HepG2 (cell line): Measurements from ENCODE around the gene MICAL3. TPM values are rescaled to one million over a fixed set of nuclear protein-coding genes. Genes with fewer than 3 reads are reported as not detected.

Source experiments
- AFF4 ChIP-seq: sonication (generic); formaldehyde crosslinking; IDR thresholded peaks from 2 replicates; pipeline ENCODE4 v1.4.0; 2020; ENCODE audit warnings: missing genetic modification reagents
- CEBPZ ChIP-seq: IDR thresholded peaks from 2 replicates; pipeline ENCODE4 v1.6.1; 2012; ENCODE audit warnings: low read length, improper control_type of control experiment
- FOXP4 ChIP-seq: sonication (generic); formaldehyde crosslinking; IDR thresholded peaks from 2 replicates; pipeline ENCODE4 v1.4.0; 2020; ENCODE audit warnings: missing genetic modification reagents
- GPBP1L1 ChIP-seq: sonication (generic); formaldehyde crosslinking; IDR thresholded peaks from 2 replicates; pipeline ENCODE4 v1.5.0; 2020; ENCODE audit warnings: mild to moderate bottlenecking, missing genetic modification reagents
- HIC2 ChIP-seq: sonication (generic); formaldehyde crosslinking; IDR thresholded peaks from 2 replicates; pipeline ENCODE4 v1.9.0; 2022; ENCODE audit warnings: low read depth, missing genetic modification reagents
- KDM2A ChIP-seq: sonication (generic); formaldehyde crosslinking; IDR thresholded peaks from 2 replicates; pipeline ENCODE4 v1.4.0; 2020; ENCODE audit warnings: low read depth, missing genetic modification reagents, borderline replicate concordance
- NFYC ChIP-seq: IDR thresholded peaks from 2 replicates; pipeline ENCODE4 v1.6.1; 2016; ENCODE audit warnings: missing genetic modification reagents, missing compliant biosample characterization
- PPARG ChIP-seq: conservative IDR thresholded peaks from 2 replicates; pipeline ENCODE4 v1.6.1; 2016; ENCODE audit warnings: missing biosample characterization, missing genetic modification reagents
- RFX1 ChIP-seq: fragments of 450-650 bp; IDR thresholded peaks from 2 replicates; pipeline ENCODE4 v1.6.1; 2017
- TCF7 ChIP-seq: sonication (generic); IDR thresholded peaks from 2 replicates; pipeline ENCODE4 v1.6.1; 2016; ENCODE audit warnings: antibody characterized with exemption, low read depth
- YY1 ChIP-seq: IDR thresholded peaks from 2 replicates; pipeline ENCODE4 v1.6.1; 2011; ENCODE audit warnings: low read length, low read depth, moderate library complexity, mild to moderate bottlenecking; ENCODE audit not compliant: insufficient read depth, insufficient replicate concordance
- ZBTB21 ChIP-seq: sonication (generic); formaldehyde crosslinking; IDR thresholded peaks from 2 replicates; pipeline ENCODE4 v1.4.0; 2020; ENCODE audit warnings: missing genetic modification reagents
- ZNF644 ChIP-seq: IDR thresholded peaks from 2 replicates; pipeline ENCODE4 v1.6.1; 2016; ENCODE audit warnings: low read depth
- polyA plus RNA-seq, 8 experiments: library from polyadenylated mRNA; depleted of rRNA in 3 of 8; stranded (reverse) in 7 of 8; unstranded in 1 of 8; fragments of >200 nt; fragmentation: Illumina TruSeq in 4 of 8; extraction: Trizol in 4 of 8; gene quantifications; 2 replicates each; pipeline versions ENCODE4 v1.2.1 to v1.2.3, GENCODE V29; 2011 to 2016; ENCODE audit warnings: low read depth in 4 of 8, missing spikeins in 1 of 8, mixed read lengths in 1 of 8; ENCODE audit not compliant: insufficient read depth in 1 of 8
- total RNA-seq, 5 experiments: library from RNA; depleted of rRNA; stranded (reverse); fragments of >200 nt; fragmentation: Illumina TruSeq; extraction: Trizol; gene quantifications; 2 replicates each; pipeline ENCODE4 v1.2.3, GENCODE V29; 2016; ENCODE audit warnings: low read depth in 1 of 5

The MICAL3 gene
- total and polyA plus RNA-seq, 2 of the 13 experiments (the other 11 are each of a cell fraction or from before 2014, with no cell fraction given), result 5.3 to 12.5 TPM

GRCh38 chr22:18060646-18061620, 36.6 kb upstream of the MICAL3 start (continued):
- TF ChIP-seq CEBPZ (no peak), GPBP1L1 (CRISPR knock-in tag) (no peak), NFYC (CRISPR knock-in tag) (no peak), RFX1 (no peak), YY1 (no peak), FOXP4 (peak; percentile 39; the same call in 1 of the 2 replicates), TCF7 (no peak), ZNF644 (CRISPR knock-in tag) (peak; percentile 42; the same call in 1 of the 2 replicates), HIC2 (CRISPR knock-in tag) (peak; percentile 83), KDM2A (CRISPR knock-in tag) (0 out of 2 replicates have a peak, but pooled peaks have one; percentile 35), PPARG (CRISPR knock-in tag) (0 out of 2 replicates have a peak, but pooled peaks have one; percentile 28), ZBTB21 (CRISPR knock-in tag) (no peak), AFF4 (CRISPR knock-in tag) (no peak)
